ENCODE measurements around the gene IL17D.

The IL17D gene

GRCh38 chr13:20760872-20761271 lies 57.4 kb downstream of the IL17D start:
- Histone ChIP-seq H4K20me1 (ENCODE audit: insufficient read depth, low read length) (no peaks in the 10 kb centered on the region), H3K4me3 (ENCODE audit: low read depth in 1 of 2, low read length in 2 of 2) (no peak overlapping the region), H2AFZ (ENCODE audit: low read depth, low read length) (no peak overlapping the region), H3K27me3 (ENCODE audit: insufficient read depth, low read length, poor library complexity) (no peaks in the 10 kb centered on the region), H3K79me2 (ENCODE audit: insufficient read depth, low read length) (no peaks in the 10 kb centered on the region), H3K4me2 (ENCODE audit: insufficient read depth, low read length) (no peak overlapping the region), H3K36me3 (ENCODE audit: insufficient read depth, low read length) (peaks cover 11% of the 10 kb centered on the region), H3K27ac (ENCODE audit: low read length) (no peak overlapping the region), H3K9me3 (ENCODE audit: insufficient read depth, low read length, severe bottlenecking) (no peaks in the 10 kb centered on the region), H3K4me1 (ENCODE audit: insufficient read depth, low read length) (no peaks in the 10 kb centered on the region), H3K9ac (ENCODE audit: low read depth, low read length) (no peak overlapping the region)
- no peak for TF ChIP-seq EZH2 (IDR thresholded peaks at IDR 0.05; ENCODE audit: borderline replicate concordance, low read depth, low read length, severe bottlenecking)
- TF ChIP-seq, protein P1, sequence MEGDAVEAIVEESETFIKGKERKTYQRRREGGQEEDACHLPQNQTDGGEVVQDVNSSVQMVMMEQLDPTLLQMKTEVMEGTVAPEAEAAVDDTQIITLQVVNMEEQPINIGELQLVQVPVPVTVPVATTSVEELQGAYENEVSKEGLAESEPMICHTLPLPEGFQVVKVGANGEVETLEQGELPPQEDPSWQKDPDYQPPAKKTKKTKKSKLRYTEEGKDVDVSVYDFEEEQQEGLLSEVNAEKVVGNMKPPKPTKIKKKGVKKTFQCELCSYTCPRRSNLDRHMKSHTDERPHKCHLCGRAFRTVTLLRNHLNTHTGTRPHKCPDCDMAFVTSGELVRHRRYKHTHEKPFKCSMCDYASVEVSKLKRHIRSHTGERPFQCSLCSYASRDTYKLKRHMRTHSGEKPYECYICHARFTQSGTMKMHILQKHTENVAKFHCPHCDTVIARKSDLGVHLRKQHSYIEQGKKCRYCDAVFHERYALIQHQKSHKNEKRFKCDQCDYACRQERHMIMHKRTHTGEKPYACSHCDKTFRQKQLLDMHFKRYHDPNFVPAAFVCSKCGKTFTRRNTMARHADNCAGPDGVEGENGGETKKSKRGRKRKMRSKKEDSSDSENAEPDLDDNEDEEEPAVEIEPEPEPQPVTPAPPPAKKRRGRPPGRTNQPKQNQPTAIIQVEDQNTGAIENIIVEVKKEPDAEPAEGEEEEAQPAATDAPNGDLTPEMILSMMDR (IDR thresholded peaks at IDR 0.05; ENCODE audit: borderline replicate concordance, extremely low read depth, low read length, poor library complexity, severe bottlenecking), result no peak
- DNase-seq (no peak), ATAC-seq (ENCODE audit: insufficient read depth, low read depth) (no peak)

DNA sequence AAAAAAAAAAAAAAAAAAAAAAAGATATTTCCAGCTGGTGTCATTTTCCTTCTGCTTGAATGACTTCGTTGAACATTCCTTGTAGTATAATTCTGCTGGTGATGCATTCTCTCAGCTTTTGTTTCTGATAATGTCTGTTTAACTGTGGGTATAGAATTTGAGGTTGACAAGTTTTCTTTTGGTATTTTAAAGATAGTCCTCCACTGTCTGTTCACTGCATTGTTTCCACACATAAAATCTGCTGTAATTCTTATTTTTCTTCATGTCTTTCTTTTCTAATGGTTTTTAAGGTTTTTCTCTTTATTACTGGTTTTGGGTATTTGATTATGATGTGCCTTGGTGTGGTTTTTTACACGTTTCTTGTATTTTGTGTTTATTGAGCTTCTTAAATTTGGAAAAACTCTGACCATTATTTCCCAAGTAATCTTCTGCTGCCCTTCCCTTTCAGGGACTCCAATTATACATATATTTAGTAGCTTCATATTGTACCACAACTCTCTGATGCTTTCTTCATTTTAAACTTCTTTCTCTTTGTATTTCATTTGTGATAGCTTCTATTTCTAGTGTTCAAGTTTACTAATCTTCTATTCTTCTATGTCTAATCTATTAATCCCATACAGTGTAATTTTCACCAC lies 63.9 kb downstream of the IL17D start:
- TF ChIP-seq EZH2 (IDR thresholded peaks at IDR 0.05; ENCODE audit: borderline replicate concordance, low read depth, low read length, severe bottlenecking), result no peak
- TF ChIP-seq, protein P1 (IDR thresholded peaks at IDR 0.05; ENCODE audit: borderline replicate concordance, extremely low read depth, low read length, poor library complexity, severe bottlenecking), result no peak
- H3K4me2 ChIP-seq (ENCODE audit: insufficient read depth, low read length), result no peak overlapping the region
- no peaks in the 10 kb centered on the region for H3K27me3 ChIP-seq (ENCODE audit: insufficient read depth, low read length, poor library complexity)
- H4K20me1 ChIP-seq (ENCODE audit: insufficient read depth, low read length), result no peaks in the 10 kb centered on the region
- peaks cover 19% of the 10 kb centered on the region for H3K36me3 ChIP-seq (ENCODE audit: insufficient read depth, low read length)
- peaks cover 4% of the 10 kb centered on the region for H3K4me1 ChIP-seq (ENCODE audit: insufficient read depth, low read length)
- DNase-seq, result no peak
- H3K79me2 ChIP-seq (ENCODE audit: insufficient read depth, low read length), result peaks cover 18% of the 10 kb centered on the region
- no peak for ATAC-seq (ENCODE audit: insufficient read depth, low read depth)
- H3K9ac ChIP-seq (ENCODE audit: low read depth, low read length), result no peak overlapping the region
- no peak overlapping the region for H3K27ac ChIP-seq (ENCODE audit: low read length)
- peaks cover 8% of the 10 kb centered on the region for H3K9me3 ChIP-seq (ENCODE audit: insufficient read depth, low read length, severe bottlenecking)
- H2AFZ ChIP-seq (ENCODE audit: low read depth, low read length), result no peak overlapping the region
- no peak overlapping the region for H3K4me3 ChIP-seq (ENCODE audit: low read depth in 1 of 2, low read length in 2 of 2)

DNA sequence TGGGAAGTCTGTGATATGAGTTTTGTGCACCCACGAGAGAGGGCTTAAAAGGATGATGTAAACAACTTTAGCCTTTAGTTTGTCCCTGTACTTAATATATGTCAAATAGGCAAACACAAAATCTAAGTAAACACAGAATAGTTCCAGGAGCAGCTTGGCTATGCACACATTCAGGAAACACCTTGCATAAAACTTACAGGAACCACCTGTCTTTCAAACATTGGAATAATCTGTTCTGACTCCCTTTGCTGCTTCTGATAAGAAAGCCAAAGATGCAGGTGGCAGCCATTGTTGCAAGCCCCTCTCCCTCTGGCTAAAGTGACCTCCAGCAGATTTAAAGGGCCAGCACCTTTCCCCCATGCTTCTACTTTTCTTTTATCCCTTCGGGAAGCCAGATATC lies 65.6 kb downstream of the IL17D start:
- Histone ChIP-seq H3K4me2 (ENCODE audit: insufficient read depth, low read length) (no peak overlapping the region), H3K36me3 (ENCODE audit: insufficient read depth, low read length) (peaks cover 19% of the 10 kb centered on the region), H3K79me2 (ENCODE audit: insufficient read depth, low read length) (peaks cover 31% of the 10 kb centered on the region), H3K9me3 (ENCODE audit: insufficient read depth, low read length, severe bottlenecking) (peaks cover 8% of the 10 kb centered on the region), H3K27me3 (ENCODE audit: insufficient read depth, low read length, poor library complexity) (no peaks in the 10 kb centered on the region), H4K20me1 (ENCODE audit: insufficient read depth, low read length) (no peaks in the 10 kb centered on the region), H3K9ac (ENCODE audit: low read depth, low read length) (no peak overlapping the region), H2AFZ (ENCODE audit: low read depth, low read length) (no peak overlapping the region), H3K27ac (ENCODE audit: low read length) (no peak overlapping the region), H3K4me1 (ENCODE audit: insufficient read depth, low read length) (peaks cover 19% of the 10 kb centered on the region), H3K4me3 (ENCODE audit: low read depth in 1 of 2, low read length in 2 of 2) (no peak overlapping the region)
- DNase-seq (no peak), ATAC-seq (ENCODE audit: insufficient read depth, low read depth) (no peak)
- TF ChIP-seq, protein P1 (IDR thresholded peaks at IDR 0.05; ENCODE audit: borderline replicate concordance, extremely low read depth, low read length, poor library complexity, severe bottlenecking), result no peak

Measured in DND-41 (cell line).